Measurements from ENCODE around the gene KCNQ2.
"Not testable (repeated sequence)": the region's sequence is repeated elsewhere in the genome, so short reads cannot be mapped to it uniquely, and the experiment has no call there.

Gene KCNQ2

GRCh38 chr20:63399596-63400375 lies 72.7 kb downstream of the KCNQ2 start:
- no peak for DNase-seq

DNA sequence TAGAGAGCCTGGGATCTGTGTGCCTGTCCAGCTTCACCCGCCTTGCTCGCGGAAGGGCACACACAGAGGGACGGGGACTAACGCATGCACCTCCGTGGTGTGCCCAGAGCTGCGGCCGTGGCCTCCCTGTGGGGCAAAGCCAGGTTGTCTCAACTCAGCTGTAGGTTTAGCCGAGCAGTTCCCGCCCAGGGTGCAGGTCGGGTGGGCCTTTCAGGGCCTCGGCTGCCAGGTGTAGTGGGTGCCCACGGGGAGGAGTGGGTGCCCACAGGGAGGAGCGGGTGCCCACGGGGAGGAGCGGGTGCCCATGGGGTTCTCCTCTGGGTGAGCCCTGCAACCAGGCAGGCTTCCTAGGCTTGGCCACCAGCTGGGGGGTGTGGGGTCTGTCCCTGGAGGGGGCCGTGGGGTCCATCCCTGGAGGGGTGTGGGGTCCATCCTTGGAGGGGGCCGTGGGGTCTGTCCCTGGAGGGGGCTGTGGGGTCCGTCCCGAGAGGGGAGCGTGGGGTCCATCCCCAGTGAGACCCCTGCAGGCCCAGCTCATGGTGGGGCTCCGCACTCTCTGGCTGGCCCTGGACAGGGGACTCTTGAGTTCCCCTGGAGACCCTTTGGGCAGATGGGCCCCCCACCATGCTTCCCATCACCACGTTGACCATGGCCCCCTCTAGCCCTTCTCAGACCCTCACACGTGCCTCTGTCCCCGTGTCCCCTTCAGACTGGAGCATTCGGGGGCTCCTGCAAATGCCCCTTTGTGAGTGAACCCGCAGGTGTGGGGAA lies 73.5 kb downstream of the KCNQ2 start:
- DNase-seq: no peak

- no peak for DNase-seq
Measured at GRCh38 chr20:63397946-63398450, 74.5 kb downstream of the KCNQ2 start.

GRCh38 chr20:63397155-63397843 lies 75.2 kb downstream of the KCNQ2 start:
- no peak for DNase-seq

DNA sequence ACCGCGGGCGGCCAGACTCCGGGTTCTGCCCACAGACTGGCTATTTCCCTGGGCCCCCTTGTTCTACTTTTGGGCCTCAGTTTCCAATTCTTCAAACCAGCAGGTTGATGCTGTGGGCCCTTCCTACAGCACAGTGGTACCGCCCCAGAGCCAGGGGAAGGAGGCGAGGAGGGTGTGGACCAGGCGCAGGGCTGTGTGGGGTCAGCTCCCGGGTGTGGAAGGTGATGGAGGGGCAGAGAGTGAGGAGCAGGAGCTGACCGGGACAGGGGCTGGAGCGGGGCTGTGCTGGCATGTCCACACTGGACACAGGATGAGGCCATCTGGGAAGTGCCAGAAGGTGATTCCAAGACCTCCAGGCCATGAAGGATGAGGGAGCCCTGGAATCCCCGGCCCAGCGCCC lies 76.2 kb downstream of the KCNQ2 start:
- DNase-seq: no peak

- DNase-seq: no peak
Measured at GRCh38 chr20:63395723-63396122, 76.7 kb downstream of the KCNQ2 start.

- no peak for DNase-seq
Measured at GRCh38 chr20:63394920-63395455, 77.5 kb downstream of the KCNQ2 start.

DNA sequence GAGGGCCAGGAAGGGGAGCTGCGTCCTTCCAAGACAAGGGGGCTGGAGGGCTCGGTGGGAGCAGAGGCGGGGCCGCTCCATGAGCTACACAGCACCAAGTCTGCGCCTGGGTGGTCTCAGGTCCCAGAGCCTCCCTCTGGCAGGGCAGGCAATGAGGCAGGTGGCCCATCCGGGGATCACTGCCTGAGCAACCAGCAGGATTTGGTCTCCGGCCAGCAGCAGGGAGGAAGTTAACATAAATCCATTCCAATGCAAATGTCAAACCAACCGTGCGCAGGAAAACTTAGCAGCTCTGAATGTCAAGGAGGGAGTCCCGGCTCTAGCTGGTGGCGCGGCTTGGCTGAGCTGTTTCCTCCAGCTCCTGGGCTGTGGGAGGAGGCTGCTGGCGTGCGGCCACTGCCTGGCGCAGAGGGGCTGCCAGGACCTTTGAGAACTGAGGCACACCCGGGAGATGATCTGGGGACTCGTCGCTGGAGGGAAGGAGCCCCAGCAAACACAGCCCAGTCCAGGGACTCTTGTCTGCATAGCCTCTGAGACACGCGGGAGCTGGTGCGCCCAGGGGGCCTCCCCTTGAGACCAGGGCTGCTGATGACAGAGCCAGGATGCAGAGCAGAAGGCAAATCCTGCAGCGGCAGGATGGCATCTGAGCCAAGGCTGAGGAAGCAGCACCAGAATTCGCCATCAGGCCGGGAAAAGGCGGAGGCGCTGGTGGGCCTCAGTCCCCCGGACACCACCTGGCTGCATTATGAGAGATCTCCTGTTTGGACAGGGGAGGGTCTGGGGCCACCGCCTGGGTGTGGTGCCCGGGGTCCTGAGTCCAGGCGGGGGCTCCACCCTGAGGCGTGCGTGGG lies 78.2 kb downstream of the KCNQ2 start:
- DNase-seq: no peak

DNA sequence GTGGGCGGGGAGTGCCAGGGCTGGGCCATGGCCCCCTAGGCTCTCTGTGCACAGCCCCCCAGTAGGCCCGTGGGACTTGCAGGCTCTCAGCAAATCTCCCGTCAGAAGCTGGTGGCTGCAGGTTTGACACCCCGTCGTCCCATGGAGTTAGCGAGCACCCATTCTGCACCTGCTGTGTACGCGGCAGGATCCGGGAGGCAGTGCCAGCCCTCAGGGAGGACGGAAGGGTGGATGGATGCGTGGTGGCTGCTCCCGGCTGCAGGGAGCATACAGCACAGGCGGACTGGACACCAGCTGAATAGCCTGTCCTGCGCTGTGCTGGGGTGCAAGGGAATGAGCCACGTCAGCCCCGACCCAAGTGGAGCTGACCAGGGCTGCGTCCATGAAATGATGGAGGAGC lies 78.9 kb downstream of the KCNQ2 start:
- DNase-seq: no peak

DNA sequence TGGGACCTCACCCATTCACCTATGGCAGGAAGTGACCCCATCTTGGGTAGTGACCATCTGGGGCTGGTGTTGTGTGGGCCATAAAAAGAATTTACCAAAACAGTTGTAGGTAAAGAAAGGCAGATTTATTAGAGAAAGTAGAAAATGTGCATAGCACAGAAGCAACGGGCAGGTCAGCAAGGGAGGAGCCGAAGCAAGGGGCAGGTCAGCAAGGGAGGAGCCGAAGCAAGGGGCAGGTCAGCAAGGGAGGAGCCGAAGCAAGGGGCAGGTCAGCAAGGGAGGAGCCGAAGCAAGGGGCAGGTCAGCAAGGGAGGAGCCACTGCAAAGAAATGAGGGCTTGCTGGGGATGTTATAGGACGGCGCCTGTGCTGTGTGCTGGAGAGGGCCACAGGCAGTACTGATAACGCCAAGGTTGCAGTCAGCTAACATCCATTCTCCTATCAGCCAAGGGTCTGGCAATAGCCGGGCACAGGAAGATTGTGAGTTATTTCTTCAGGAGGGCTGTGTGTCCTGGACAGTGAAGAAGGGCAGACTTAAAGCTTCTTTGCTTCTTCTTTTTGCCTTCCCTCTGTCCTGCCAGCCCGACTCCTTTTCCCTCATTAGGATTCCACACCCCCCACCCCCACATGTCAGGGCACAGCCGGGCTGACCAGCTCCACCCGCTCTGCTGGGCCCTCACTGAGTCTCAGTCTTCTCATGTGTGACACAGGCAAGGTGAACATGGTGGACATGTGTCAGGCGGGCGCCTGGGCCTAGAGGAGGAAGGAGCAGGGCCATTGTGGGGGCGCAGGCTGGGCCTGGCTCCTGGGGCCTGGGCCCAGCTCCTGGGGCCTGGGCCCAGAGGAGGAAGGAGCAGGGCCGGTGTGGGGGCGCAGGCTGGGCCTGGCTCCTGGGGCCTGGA lies 79.7 kb downstream of the KCNQ2 start:
- DNase-seq: no peak

DNA sequence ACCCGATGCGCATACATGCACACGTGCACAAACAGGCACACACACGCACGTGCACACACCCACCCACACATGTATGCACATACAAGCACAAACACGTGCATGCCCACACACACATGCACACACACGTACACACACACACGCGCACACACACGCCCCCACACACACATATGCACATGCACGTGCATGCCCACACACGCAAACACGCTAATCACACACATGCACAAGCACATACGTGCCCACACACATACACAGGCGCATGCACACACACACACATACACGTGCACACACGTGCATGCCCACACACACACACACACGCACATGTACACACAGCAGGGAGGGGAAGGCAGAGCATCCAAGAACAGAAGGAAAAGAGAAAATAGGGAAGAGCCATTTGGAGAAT lies 84.5 kb downstream of the KCNQ2 start:
- no peak for DNase-seq

DNA sequence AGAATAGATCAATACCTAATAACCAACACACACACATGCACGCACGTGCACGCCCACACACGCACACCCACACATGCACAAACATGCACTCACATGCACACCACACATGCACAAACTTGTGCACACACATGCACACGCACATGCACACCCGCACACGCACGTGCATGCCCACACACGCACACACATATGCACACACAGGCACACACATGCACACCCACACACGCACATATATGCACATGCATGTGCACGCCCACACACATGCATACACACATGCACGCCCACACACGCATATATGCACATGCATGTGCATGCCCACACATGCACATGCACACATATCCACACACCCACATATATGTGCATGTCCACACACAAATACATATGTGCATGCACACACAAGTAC lies 85.1 kb downstream of the KCNQ2 start:
- DNase-seq: no peak

GRCh38 chr20:63386491-63386890 lies 86.0 kb downstream of the KCNQ2 start:
- no peak for DNase-seq

DNA sequence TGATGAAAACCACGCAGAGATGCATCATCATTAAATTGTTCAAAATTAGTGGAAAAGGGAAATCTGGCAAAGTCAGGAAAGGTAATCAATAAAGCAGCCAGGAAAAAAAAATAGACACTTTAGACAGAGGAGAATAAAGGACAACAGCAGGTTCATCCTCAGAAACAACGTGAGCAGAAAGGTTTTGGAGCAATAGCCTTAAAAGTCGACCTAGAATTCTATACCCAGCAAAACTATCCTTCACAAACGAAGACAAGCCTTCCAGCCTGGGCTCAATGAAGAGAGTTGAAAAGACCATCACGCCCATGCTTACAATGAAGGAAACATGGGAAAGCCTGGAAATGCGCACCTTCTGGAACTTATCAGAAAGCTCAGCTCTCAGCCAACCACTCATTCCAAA lies 86.6 kb downstream of the KCNQ2 start:
- DNase-seq: no peak

DNA sequence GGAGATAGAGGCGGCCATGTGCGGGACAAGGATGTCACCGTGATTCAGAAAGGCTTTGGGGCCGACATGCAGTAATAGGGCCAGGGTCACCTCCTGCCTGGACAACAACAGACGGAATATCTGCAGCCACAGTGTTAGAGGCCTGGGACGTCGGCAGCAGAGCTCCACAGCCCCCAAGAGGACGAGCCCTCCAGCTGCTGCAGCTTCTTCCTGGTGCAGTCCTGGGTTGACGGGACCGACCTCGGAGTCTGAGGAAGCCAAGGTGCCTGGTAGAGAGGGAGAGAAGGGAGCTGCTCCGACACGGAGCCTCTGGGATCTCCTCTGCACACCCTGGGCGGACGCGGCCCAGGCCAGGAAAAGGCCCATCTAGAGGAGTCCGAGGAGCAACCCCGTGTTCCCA lies 88.1 kb downstream of the KCNQ2 start:
- DNase-seq: no peak

DNA sequence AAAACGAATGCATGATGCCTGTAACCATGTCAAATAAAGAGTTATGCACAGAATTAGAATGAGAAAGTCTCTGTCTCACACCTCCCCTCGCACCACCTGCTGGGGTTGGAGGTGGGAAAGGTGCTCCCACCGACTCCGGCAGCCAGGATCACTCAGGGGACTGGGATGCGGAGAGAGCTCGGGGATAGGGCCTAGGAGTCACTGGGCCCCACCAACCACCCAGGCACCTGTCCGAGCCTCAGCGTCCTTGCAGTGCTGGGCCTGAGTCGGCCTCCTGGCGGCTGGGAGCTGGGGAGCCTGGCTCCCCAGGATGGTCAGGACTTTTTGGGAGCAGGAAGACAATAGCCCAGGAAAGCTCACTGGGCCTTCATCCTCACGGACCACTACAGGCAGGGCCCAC lies 88.9 kb downstream of the KCNQ2 start:
- no peak for DNase-seq

DNA sequence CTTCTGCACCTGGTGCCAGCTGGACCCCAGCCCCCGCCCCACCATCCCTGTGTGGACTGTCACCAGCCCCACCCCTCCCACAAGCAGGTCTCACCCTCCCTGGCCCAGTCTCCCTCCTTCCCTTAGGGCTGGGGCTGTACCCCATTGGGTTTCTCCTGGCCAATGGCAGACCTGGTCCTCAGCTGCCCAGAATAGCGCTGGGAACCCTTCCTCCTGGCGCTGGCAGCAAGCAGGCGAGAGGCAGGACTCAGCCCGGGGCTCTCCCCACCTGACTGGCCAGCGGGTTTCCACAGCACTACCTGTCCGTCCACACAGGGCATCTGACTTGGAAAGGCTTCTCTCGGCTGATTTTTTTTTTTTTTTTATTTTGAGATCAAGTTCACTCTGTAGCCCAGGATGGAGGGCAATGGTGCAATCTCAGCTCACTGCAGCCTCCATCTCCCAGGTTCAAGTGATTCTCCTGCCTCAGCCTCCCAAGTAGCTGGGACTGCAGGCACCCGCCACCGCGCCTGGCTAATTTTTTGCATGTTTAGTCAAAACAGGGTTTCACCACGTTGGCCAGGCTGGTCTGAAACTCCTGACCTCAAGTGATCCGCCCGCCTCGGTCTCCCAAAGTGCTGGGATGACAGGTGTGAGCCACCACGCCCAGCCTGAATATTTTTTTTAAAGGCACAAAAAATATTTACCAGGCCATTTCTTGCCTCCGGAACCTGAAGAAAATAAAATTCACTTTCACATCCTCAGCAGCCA lies 89.7 kb downstream of the KCNQ2 start:
- no peak for DNase-seq

DNA sequence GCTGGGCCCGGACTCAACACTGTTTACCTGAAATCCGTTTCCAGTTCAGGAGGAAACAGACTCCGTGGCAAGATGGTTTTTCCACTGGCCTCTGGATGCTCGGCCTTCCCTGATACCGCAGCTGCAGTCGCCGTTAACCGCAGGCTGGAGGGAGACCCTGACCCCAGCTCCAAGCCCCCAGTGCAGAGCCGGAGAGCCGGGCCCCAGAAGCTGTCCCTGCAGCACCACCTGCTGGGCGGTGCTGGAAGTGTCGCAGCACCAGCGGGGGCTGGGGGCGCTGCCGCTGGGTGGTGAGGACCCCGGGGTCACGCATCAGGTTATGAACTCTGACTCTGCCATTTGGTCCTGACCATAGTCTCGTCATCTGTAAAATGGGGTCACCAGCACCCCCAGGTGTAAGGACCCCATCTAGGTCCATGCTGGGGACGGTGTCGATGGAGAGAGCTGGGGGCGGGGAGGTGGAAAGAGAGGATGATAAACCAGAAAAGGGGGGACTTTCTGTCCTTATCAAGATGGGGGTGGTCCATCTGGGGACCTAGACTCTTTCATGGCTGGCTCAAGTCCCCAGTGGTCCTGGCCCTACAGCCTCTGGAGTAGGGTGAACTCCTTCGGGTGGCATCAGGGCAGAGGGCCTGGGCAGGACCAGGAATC lies 90.5 kb downstream of the KCNQ2 start:
- DNase-seq: no peak

DNA sequence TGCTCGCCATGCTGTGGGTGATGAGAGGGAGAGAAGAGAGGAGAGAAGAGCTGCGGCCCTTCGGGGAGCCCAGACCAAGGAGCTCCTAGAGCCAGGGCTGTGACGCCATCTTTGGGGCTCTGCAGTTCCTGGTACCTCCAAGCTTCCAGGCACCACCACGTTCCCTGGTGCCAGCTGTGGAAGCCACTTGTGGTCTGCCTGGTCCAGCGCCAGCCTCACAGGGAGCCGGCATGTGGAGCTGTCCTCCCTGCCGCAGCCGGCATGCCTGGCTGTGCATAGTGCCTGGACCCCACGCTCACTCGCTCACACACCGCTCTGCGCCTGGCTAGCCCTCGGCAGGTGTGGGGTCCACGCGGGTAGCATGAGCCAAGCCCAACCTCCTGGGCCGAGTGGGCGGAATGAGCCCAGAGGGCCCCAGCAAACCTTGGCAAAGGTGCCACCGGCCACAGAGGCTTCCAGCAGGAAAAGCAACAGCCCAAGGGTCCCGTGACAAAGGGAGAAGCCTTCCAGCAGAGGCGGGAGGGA lies 92.0 kb downstream of the KCNQ2 start:
- DNase-seq: no peak

GRCh38 chr20:63379872-63380271 lies 92.6 kb downstream of the KCNQ2 start:
- not testable (repeated sequence) for DNase-seq

Data from islet precursor cell (in vitro differentiated cells).